SK-N-MC (cell line): ENCODE data around the gene SLC7A10.

Source experiments
- EZH2 ChIP-seq: fragments of 200-600 bp; sonication (generic); IDR thresholded peaks from one replicate; pipeline ENCODE4 v1.6.1; 2017; ENCODE audit warnings: antibody characterized with exemption
- FOXP2 ChIP-seq: optimal IDR thresholded peaks from 2 replicates; pipeline ENCODE3; 2011; ENCODE audit warnings: mild to moderate bottlenecking, moderate library complexity; ENCODE audit not compliant: insufficient read depth; ENCODE audit errors: extremely low read length, control extremely low read depth
- POLR2AphosphoS5 ChIP-seq: IDR thresholded peaks from 2 replicates; pipeline ENCODE4 v1.6.1; 2012; ENCODE audit warnings: mild to moderate bottlenecking, low read depth, low read length, borderline replicate concordance

DNA sequence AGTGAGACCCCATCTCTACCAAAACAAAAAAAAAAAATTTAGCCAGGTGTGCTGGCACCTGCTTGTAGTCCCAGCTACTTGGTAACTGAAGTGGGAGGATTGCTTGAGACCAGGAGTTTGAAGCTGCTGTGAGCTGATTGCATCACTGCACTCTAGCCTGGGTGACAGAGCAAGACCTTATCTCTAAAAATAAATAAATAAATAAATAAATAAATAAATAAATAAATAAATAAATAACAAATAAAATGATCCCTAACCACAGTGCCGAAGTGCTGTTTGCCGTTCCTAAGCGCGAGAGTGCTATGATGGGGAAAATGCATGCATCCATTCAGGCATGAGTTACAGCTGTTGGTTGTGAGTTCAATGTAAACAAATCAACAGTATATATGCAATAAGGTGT is 66.5 kb downstream of the SLC7A10 start:
- no peak for TF ChIP-seq EZH2
- no peak for TF ChIP-seq POLR2AphosphoS5
- no peak for TF ChIP-seq FOXP2
